CD4-positive, CD25-positive, alpha-beta regulatory T cell (primary cell): ENCODE results near the gene DPEP1. TPM values are rescaled to one million over a fixed set of nuclear protein-coding genes. Genes with fewer than 3 reads are reported as not detected.
"Not testable (repeated sequence)": the region's sequence is repeated elsewhere in the genome, so short reads cannot be mapped to it uniquely, and the experiment has no call there.

Experiments used
- ATAC-seq, 2 donors: fragments of 150-1000 bp; cut with Tn5 transposase; one replicate each; pipeline ENCODE4 v1.10.0; 2021; ENCODE audit warnings: low read depth in 2 of 2, moderate number of reproducible peaks in 2 of 2, moderate library complexity in 1 of 2
- DNase-seq, 3 donors: peaks; one replicate each; pipeline versions ENCODE4 v3.0.0 to v3.0.0-alpha.2; 2012 to 2022; ENCODE audit warnings: mixed read lengths in 1 of 3
- H3K27ac ChIP-seq: one replicate; pipeline ENCODE4 v1.7.0; 2013; ENCODE audit warnings: mild to moderate bottlenecking, low read length; ENCODE audit not compliant: insufficient read depth, poor library complexity, severe bottlenecking
- H3K27me3 ChIP-seq: one replicate; pipeline ENCODE4 v1.7.0; 2013; ENCODE audit warnings: low read length; ENCODE audit not compliant: control insufficient read depth, insufficient read depth
- H3K36me3 ChIP-seq: one replicate; pipeline ENCODE4 v1.7.0; 2013; ENCODE audit warnings: mild to moderate bottlenecking, low read length, moderate library complexity; ENCODE audit not compliant: control insufficient read depth, insufficient read depth
- H3K4me1 ChIP-seq: 2 replicates; pipeline ENCODE4 v1.7.0; 2013; ENCODE audit warnings: mild to moderate bottlenecking, low read length; ENCODE audit not compliant: insufficient read depth, control insufficient read depth, poor library complexity, severe bottlenecking
- H3K4me3 ChIP-seq: one replicate; pipeline ENCODE4 v1.7.0; 2013; ENCODE audit warnings: low read depth, mild to moderate bottlenecking, low read length, moderate library complexity
- H3K9me3 ChIP-seq, 2 experiments: 1 replicate in 1 of 2; 2 replicates in 1 of 2; pipeline ENCODE4 v1.7.0; 2013; ENCODE audit warnings: low read length in 2 of 2, mild to moderate bottlenecking in 1 of 2, moderate library complexity in 1 of 2; ENCODE audit not compliant: control insufficient read depth in 2 of 2
- H3K27ac Mint-ChIP-seq, 3 donors: one replicate each; pipeline ENCODE4 v1.8.0; 2020 to 2022; ENCODE audit warnings: mild to moderate bottlenecking in 3 of 3, mixed read lengths in 3 of 3, moderate library complexity in 2 of 3
- H3K27me3 Mint-ChIP-seq: one replicate; pipeline ENCODE4 v1.8.0; 2022; ENCODE audit warnings: mild to moderate bottlenecking, mixed read lengths
- H3K36me3 Mint-ChIP-seq: one replicate; pipeline ENCODE4 v1.8.0; 2020; ENCODE audit warnings: mixed read lengths
- H3K4me1 Mint-ChIP-seq, 4 donors: one replicate each; pipeline ENCODE4 v1.8.0; 2020 to 2022; ENCODE audit warnings: mixed read lengths in 4 of 4, mild to moderate bottlenecking in 1 of 4
- H3K4me3 Mint-ChIP-seq, 4 donors: one replicate each; pipeline ENCODE4 v1.8.0; 2020 to 2022; ENCODE audit warnings: mild to moderate bottlenecking in 4 of 4, mixed read lengths in 4 of 4, moderate library complexity in 3 of 4
- H3K9me3 Mint-ChIP-seq, 7 donors: one replicate each; pipeline ENCODE4 v1.8.0; 2020 to 2022; ENCODE audit warnings: mixed read lengths in 7 of 7, mild to moderate bottlenecking in 3 of 7, moderate library complexity in 2 of 7
- polyA plus RNA-seq, 4 donors: library from polyadenylated mRNA; unstranded; fragments of 300-500 nt; fragmentation: Illumina TruSeq; gene quantifications; one replicate each; pipeline ENCODE4 v1.2.3, GENCODE V29; 2021
- total RNA-seq: library from RNA; stranded (reverse); gene quantifications from one replicate; pipeline ENCODE4 v1.2.3, GENCODE V29; 2022

The DPEP1 gene
- total and polyA plus RNA-seq, 5 donors from 2014 or later = not detected

GRCh38 chr16:89570342-89570923 lies 43.0 kb upstream of the DPEP1 start:
- Histone ChIP-seq H3K4me3 (no peak overlapping the region), H3K27me3 (peaks cover 4% of the 10 kb centered on the region), H3K27ac (no peak overlapping the region), H3K4me1 (peaks cover 24% of the 10 kb centered on the region), H3K36me3 (no peaks in the 10 kb centered on the region), H3K9me3 (no peaks in the 10 kb centered on the region)
- H3K27ac Mint-ChIP-seq = no peak overlapping the region
- no peak for DNase-seq
- peaks cover 3% of the 10 kb centered on the region for H3K36me3 Mint-ChIP-seq
- H3K9me3 Mint-ChIP-seq = no peaks in the 10 kb centered on the region
- ATAC-seq = no peak
- peaks cover 4 to 18% (median 11%) of the 10 kb centered on the region in 4 donors for H3K4me1 Mint-ChIP-seq
- H3K27me3 Mint-ChIP-seq = peaks cover 14% of the 10 kb centered on the region
- H3K4me3 Mint-ChIP-seq = no peak overlapping the region

- H3K27me3 ChIP-seq, H3K4me3 Mint-ChIP-seq, H3K9me3 ChIP-seq, ATAC-seq, H3K36me3 Mint-ChIP-seq, H3K27ac ChIP-seq, DNase-seq, H3K9me3 Mint-ChIP-seq, H3K4me3 ChIP-seq, H3K27ac Mint-ChIP-seq, H3K36me3 ChIP-seq: not testable (repeated sequence)
- peaks cover 22% of the 10 kb centered on the region for H3K4me1 ChIP-seq
- H3K4me1 Mint-ChIP-seq = peaks cover 1 to 12% (median 7%) of the 10 kb centered on the region in 4 donors
- H3K27me3 Mint-ChIP-seq = peaks cover 14% of the 10 kb centered on the region
Observed at GRCh38 chr16:89570983-89571598, 42.4 kb upstream of the DPEP1 start.

GRCh38 chr16:89571636-89572035 lies 41.8 kb upstream of the DPEP1 start:
- ATAC-seq = no peak
- no peak overlapping the region for H3K4me3 Mint-ChIP-seq

GRCh38 chr16:89572073-89572484 lies 41.4 kb upstream of the DPEP1 start:
- Histone ChIP-seq H3K27me3 (peaks cover 4% of the 10 kb centered on the region), H3K36me3 (no peaks in the 10 kb centered on the region), H3K4me3 (no peak overlapping the region), H3K27ac (no peak overlapping the region), H3K9me3 (no peaks in the 10 kb centered on the region), H3K4me1 (peaks cover 20% of the 10 kb centered on the region)
- H3K27ac Mint-ChIP-seq = no peak overlapping the region
- DNase-seq (no peak), ATAC-seq (no peak)
- H3K9me3 Mint-ChIP-seq = no peaks in the 10 kb centered on the region
- H3K27me3 Mint-ChIP-seq = peaks cover 14% of the 10 kb centered on the region
- peaks cover 3% of the 10 kb centered on the region for H3K36me3 Mint-ChIP-seq
- H3K4me1 Mint-ChIP-seq = peaks cover 0 to 9% (median 4%) of the 10 kb centered on the region in 4 donors
- H3K4me3 Mint-ChIP-seq = no peak overlapping the region

More at GRCh38 chr16:89571636-89572035, 41.8 kb upstream of the DPEP1 start:
- H3K36me3 Mint-ChIP-seq = peaks cover 3% of the 10 kb centered on the region
- H3K27me3 Mint-ChIP-seq = peaks cover 14% of the 10 kb centered on the region
- Histone ChIP-seq H3K27ac (no peak overlapping the region), H3K36me3 (no peaks in the 10 kb centered on the region), H3K4me1 (peaks cover 20% of the 10 kb centered on the region), H3K4me3 (no peak overlapping the region), H3K27me3 (peaks cover 4% of the 10 kb centered on the region), H3K9me3 (no peaks in the 10 kb centered on the region)
- no peaks in the 10 kb centered on the region for H3K9me3 Mint-ChIP-seq
- peaks cover 0 to 9% (median 4%) of the 10 kb centered on the region in 4 donors for H3K4me1 Mint-ChIP-seq
- H3K27ac Mint-ChIP-seq = no peak overlapping the region
- DNase-seq = no peak

GRCh38 chr16:89572485-89573205 lies 40.8 kb upstream of the DPEP1 start:
- Histone ChIP-seq H3K27ac (no peak overlapping the region), H3K4me3 (no peak overlapping the region), H3K36me3 (no peaks in the 10 kb centered on the region), H3K4me1 (peaks cover 20% of the 10 kb centered on the region), H3K27me3 (peaks cover 4% of the 10 kb centered on the region), H3K9me3 (no peaks in the 10 kb centered on the region)
- H3K36me3 Mint-ChIP-seq = peaks cover 1% of the 10 kb centered on the region
- ATAC-seq (no peak), DNase-seq (no peak)
- H3K9me3 Mint-ChIP-seq = no peaks in the 10 kb centered on the region
- peaks cover 0 to 9% (median 6%) of the 10 kb centered on the region in 4 donors for H3K4me1 Mint-ChIP-seq
- peaks cover 20% of the 10 kb centered on the region for H3K27me3 Mint-ChIP-seq
- no peak overlapping the region for H3K27ac Mint-ChIP-seq
- peak overlapping the region in 3 of 4 donors; percentile 48 to 61 (median 57) for H3K4me3 Mint-ChIP-seq

- Mint-ChIP-seq H3K4me1 (peaks cover 0 to 9% (median 6%) of the 10 kb centered on the region in 4 donors), H3K4me3 (peak overlapping the region in 3 of 4 donors; percentile 23 to 32 (median 24)), H3K27me3 (peaks cover 20% of the 10 kb centered on the region), H3K9me3 (no peaks in the 10 kb centered on the region), H3K36me3 (no peaks in the 10 kb centered on the region), H3K27ac (peak overlapping the region in 1 of 3 donors; percentile 73)
- no peak overlapping the region for H3K4me3 ChIP-seq
- peaks cover 4% of the 10 kb centered on the region for H3K27me3 ChIP-seq
- DNase-seq = no peak
- H3K27ac ChIP-seq = no peak overlapping the region
- peaks cover 20% of the 10 kb centered on the region for H3K4me1 ChIP-seq
- H3K36me3 ChIP-seq = no peaks in the 10 kb centered on the region
- H3K9me3 ChIP-seq = no peaks in the 10 kb centered on the region
- no peak for ATAC-seq
Observed at GRCh38 chr16:89573826-89574680, 39.4 kb upstream of the DPEP1 start.

- ATAC-seq (peak; percentile 30 to 60), DNase-seq (peak in 1 of 3 donors; percentile 42)
- H3K27ac Mint-ChIP-seq = no peak overlapping the region
- peak overlapping the region in 2 of 4 donors; percentile 58 to 80 for H3K4me3 Mint-ChIP-seq
- no peak overlapping the region for H3K27ac ChIP-seq
- no peak overlapping the region for H3K4me3 ChIP-seq
- peaks cover 20% of the 10 kb centered on the region for H3K27me3 Mint-ChIP-seq
- H3K36me3 ChIP-seq = no peaks in the 10 kb centered on the region
- no peaks in the 10 kb centered on the region for H3K36me3 Mint-ChIP-seq
- H3K4me1 Mint-ChIP-seq = peaks cover 0 to 9% (median 6%) of the 10 kb centered on the region in 4 donors
- H3K4me1 ChIP-seq = peaks cover 20% of the 10 kb centered on the region
- H3K9me3 Mint-ChIP-seq = no peaks in the 10 kb centered on the region
- H3K27me3 ChIP-seq = peaks cover 4% of the 10 kb centered on the region
- no peaks in the 10 kb centered on the region for H3K9me3 ChIP-seq
Observed at GRCh38 chr16:89574681-89575246, 38.7 kb upstream of the DPEP1 start.
